ENCODE measurements around the gene NPAS3. TPM values are rescaled to one million over a fixed set of nuclear protein-coding genes. Genes with fewer than 3 reads are reported as not detected.

NPAS3 gene
- total RNA-seq, 1 experiment from 2014 or later = not detected

DNA sequence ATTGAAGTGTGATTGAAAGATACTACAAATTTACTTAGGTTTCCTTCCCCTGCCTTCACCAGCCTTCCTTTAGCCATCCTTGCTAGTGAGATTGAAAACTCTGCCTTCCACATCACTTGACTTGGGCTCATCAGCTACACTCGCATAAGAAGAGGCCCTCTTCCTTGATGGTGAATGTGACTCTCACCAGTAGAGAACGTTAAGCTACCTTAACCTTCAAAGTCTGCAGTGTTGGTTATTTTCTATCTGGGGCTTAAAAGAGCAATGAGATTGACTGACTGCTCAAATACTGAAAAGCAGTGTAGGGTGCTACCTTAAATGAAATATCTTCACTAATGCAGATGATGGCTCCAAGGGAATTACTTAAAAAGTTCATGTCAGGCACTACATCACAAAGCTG is 740.3 kb downstream of the NPAS3 start:
- BruUV-seq (replicated peaks) = no TSS peak
- CTCF ChIA-PET = no interaction called here

DNA sequence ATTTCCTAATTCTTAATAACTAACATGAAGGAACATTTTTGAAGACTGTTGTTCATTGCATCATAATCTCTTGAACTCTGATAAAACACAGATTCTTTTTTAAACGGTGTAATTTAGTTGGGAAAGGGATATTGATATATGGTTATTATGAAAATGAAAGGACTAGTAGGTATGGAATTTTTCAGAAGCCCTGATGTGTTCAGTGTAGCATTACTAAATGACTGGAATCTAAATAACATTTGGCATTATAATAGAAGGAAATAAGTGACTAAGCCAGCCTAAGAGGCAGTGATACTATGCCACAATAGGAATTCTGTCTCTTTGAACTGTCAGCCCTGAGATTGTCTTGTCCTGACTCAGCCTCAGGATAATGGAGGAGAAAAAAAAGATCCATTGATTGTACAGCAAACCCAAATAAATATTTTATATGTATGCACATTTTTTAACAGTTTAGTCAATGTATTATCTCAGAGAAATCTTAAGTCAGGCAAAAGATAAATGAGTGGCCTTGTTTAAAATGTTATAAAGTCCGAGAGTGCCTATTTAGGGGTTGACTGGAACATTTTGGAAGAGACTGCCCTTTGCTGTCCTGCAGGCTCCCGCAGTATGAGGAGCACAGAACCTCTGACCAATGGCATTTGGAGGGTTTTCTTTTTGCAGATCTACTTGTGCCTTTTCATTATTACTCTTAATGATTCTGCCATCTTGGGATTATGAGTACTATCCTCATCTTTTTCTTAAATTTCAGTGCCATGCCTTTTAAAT is 741.0 kb downstream of the NPAS3 start:
- H3K9ac ChIP-seq (ENCODE audit: low read length) = no peak overlapping the region
- no peak overlapping the region for H2AFZ ChIP-seq (ENCODE audit: low read depth, low read length, poor library complexity, severe bottlenecking)
- no peaks in the 10 kb centered on the region for H3K9me3 ChIP-seq (ENCODE audit: control insufficient read depth in 1 of 2, insufficient read depth in 1 of 2, low read depth in 1 of 2, low read length in 2 of 2)
- CTCF ChIA-PET = interaction anchor here (1.1 kb wide), 1 partner anchor 113 kb away, joined by 3 read pairs; no protein-coding TSS in a partner anchor
- no peak overlapping the region for H3K4me3 ChIP-seq (replicated peaks in 1 of 2; ENCODE audit: low read depth in 1 of 2, low read length in 2 of 2)
- POLR2A ChIA-PET = no interaction called here
- ATAC-seq (no peak), DNase-seq (ENCODE audit: low read depth, low spot score) (no peak)
- no peak overlapping the region for H3K4me2 ChIP-seq (ENCODE audit: low read length)
- no peaks in the 10 kb centered on the region for H3K4me1 ChIP-seq (ENCODE audit: control insufficient read depth in 1 of 2, insufficient read depth in 2 of 2, low read length in 2 of 2)
- no peaks in the 10 kb centered on the region for H3K9me2 ChIP-seq (ENCODE audit: insufficient read depth)
- no peaks in the 10 kb centered on the region for H3K36me3 ChIP-seq (ENCODE audit: control insufficient read depth in 1 of 2, insufficient read depth in 2 of 2, low read length in 2 of 2)
- no peaks in the 10 kb centered on the region for H3K27me3 ChIP-seq (ENCODE audit: insufficient read depth, low read length)
- H4K20me1 ChIP-seq (ENCODE audit: insufficient read depth) = no peaks in the 10 kb centered on the region
- RAD21 ChIA-PET (ENCODE audit: low non-redundant PET in 1 of 2, low total read pairs in 2 of 2, uncharacterized antibody in 2 of 2, unreplicated experiment in 2 of 2) = no interaction called here
- no TSS peak for BruUV-seq (replicated peaks)
- intact Hi-C loops (cut with micrococcal nuclease) = loop anchor here (10.0 kb wide), 1 partner anchor 415 kb away; no protein-coding TSS in a partner anchor
- no peak for TF ChIP-seq JUND (IDR thresholded peaks at IDR 0.05)
- TF ChIP-seq POLR2AphosphoS5 (IDR thresholded peaks at IDR 0.05; ENCODE audit: low read depth, low read length) = no peak
- TF ChIP-seq RAD21 (IDR thresholded peaks at IDR 0.05; ENCODE audit: low read depth) = no peak
- no peak for TF ChIP-seq CBX3 (IDR thresholded peaks at IDR 0.05; ENCODE audit: low read depth)
- no peak for TF ChIP-seq CEBPB (IDR thresholded peaks at IDR 0.05; ENCODE audit: low read depth)
- TF ChIP-seq, protein P1, sequence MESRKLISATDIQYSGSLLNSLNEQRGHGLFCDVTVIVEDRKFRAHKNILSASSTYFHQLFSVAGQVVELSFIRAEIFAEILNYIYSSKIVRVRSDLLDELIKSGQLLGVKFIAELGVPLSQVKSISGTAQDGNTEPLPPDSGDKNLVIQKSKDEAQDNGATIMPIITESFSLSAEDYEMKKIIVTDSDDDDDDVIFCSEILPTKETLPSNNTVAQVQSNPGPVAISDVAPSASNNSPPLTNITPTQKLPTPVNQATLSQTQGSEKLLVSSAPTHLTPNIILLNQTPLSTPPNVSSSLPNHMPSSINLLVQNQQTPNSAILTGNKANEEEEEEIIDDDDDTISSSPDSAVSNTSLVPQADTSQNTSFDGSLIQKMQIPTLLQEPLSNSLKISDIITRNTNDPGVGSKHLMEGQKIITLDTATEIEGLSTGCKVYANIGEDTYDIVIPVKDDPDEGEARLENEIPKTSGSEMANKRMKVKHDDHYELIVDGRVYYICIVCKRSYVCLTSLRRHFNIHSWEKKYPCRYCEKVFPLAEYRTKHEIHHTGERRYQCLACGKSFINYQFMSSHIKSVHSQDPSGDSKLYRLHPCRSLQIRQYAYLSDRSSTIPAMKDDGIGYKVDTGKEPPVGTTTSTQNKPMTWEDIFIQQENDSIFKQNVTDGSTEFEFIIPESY (IDR thresholded peaks at IDR 0.05; ENCODE audit: extremely low read depth, insufficient replicate concordance, low read length) = no peak
- no peak for TF ChIP-seq ZFX (IDR thresholded peaks at IDR 0.05)
- TF ChIP-seq EGR1 (IDR thresholded peaks at IDR 0.05; ENCODE audit: low read depth) = no peak
- no peak for TF ChIP-seq TCF7L2 (IDR thresholded peaks at IDR 0.05; ENCODE audit: borderline replicate concordance, extremely low read depth, insufficient read depth, insufficient read length)
- no peak overlapping the region for H3K27ac ChIP-seq (ENCODE audit: low read depth, low read length)
- no peaks in the 10 kb centered on the region for H3K79me2 ChIP-seq (ENCODE audit: insufficient read depth, low read length)

More for the DNA sequence above, 740.3 kb downstream of the NPAS3 start:
- H3K27ac ChIP-seq (ENCODE audit: low read depth, low read length) = no peak overlapping the region
- intact Hi-C loops (cut with micrococcal nuclease) = loop anchor here (10.0 kb wide), 1 partner anchor 416 kb away; no protein-coding TSS in a partner anchor
- no peak for TF ChIP-seq POLR2AphosphoS5 (IDR thresholded peaks at IDR 0.05; ENCODE audit: low read depth, low read length)
- H3K9me3 ChIP-seq (ENCODE audit: control insufficient read depth in 1 of 2, insufficient read depth in 1 of 2, low read depth in 1 of 2, low read length in 2 of 2) = no peaks in the 10 kb centered on the region
- ChIA-PET POLR2A (no interaction called here), RAD21 (ENCODE audit: low non-redundant PET in 1 of 2, low total read pairs in 2 of 2, uncharacterized antibody in 2 of 2, unreplicated experiment in 2 of 2) (no interaction called here)
- no peak overlapping the region for H2AFZ ChIP-seq (ENCODE audit: low read depth, low read length, poor library complexity, severe bottlenecking)
- H3K36me3 ChIP-seq (ENCODE audit: control insufficient read depth in 1 of 2, insufficient read depth in 2 of 2, low read length in 2 of 2) = no peaks in the 10 kb centered on the region
- no peak overlapping the region for H3K4me2 ChIP-seq (ENCODE audit: low read length)
- H3K9me2 ChIP-seq (ENCODE audit: insufficient read depth) = no peaks in the 10 kb centered on the region
- DNase-seq (ENCODE audit: low read depth, low spot score) (no peak), ATAC-seq (no peak)
- no peaks in the 10 kb centered on the region for H3K4me1 ChIP-seq (ENCODE audit: control insufficient read depth in 1 of 2, insufficient read depth in 2 of 2, low read length in 2 of 2)
- no peaks in the 10 kb centered on the region for H3K79me2 ChIP-seq (ENCODE audit: insufficient read depth, low read length)
- no peaks in the 10 kb centered on the region for H4K20me1 ChIP-seq (ENCODE audit: insufficient read depth)
- no peak overlapping the region for H3K9ac ChIP-seq (ENCODE audit: low read length)
- H3K4me3 ChIP-seq (replicated peaks in 1 of 2; ENCODE audit: low read depth in 1 of 2, low read length in 2 of 2) = no peak overlapping the region
- no peaks in the 10 kb centered on the region for H3K27me3 ChIP-seq (ENCODE audit: insufficient read depth, low read length)
